HG03575 (cell line): ENCODE measurements around the gene GPBP1.
"Not testable (repeated sequence)": the region's sequence is repeated elsewhere in the genome, so short reads cannot be mapped to it uniquely, and the experiment has no call there.

Source experiments
- ATAC-seq: cut with Tn5 transposase; IDR thresholded peaks from one replicate; pipeline ENCODE4 v1.9.1; 2021; ENCODE audit not compliant: unreplicated experiment, insufficient number of reproducible peaks, low FRiP score; ENCODE audit errors: extremely low read depth

The GPBP1 gene

DNA sequence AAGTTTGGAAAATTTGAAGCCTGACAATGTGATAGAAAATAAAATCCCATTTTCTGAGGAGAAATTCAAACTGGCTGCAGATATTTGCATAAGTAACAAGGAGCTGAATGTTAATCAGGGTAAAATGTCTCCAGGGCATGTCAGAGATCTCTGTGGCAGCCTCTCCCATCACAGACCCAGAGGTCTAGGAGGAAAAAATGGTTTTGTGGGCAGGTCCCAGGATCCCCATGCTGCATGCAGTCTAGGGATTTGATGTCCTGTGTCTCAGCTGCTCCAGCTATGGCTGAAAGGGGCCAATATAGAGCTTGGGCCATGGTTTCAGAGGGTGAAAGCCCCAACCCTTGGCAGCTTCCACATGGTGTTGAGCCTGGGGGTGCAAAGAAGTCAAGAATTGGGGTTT is 135.2 kb downstream of the GPBP1 start:
- not testable (repeated sequence) for ATAC-seq

DNA sequence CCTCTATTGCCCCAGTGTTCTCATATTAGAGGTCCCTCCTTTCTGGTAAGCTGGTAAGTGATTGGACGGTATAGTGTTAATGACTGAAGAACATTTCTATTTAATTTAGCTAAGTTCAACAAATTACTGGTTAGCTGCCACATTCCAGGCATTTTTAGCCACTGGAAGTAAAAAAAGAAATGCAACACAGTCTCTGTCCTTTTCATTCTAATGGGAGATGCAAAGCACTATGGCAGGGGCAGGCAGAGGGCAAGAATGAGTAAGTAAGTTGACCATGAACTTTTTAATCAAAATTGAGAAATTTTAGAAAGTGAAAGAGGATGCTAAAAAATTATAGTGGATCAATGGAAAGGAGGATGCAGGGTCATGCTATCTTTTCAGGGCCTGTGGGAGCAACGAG is 137.4 kb downstream of the GPBP1 start:
- ATAC-seq, result no peak

DNA sequence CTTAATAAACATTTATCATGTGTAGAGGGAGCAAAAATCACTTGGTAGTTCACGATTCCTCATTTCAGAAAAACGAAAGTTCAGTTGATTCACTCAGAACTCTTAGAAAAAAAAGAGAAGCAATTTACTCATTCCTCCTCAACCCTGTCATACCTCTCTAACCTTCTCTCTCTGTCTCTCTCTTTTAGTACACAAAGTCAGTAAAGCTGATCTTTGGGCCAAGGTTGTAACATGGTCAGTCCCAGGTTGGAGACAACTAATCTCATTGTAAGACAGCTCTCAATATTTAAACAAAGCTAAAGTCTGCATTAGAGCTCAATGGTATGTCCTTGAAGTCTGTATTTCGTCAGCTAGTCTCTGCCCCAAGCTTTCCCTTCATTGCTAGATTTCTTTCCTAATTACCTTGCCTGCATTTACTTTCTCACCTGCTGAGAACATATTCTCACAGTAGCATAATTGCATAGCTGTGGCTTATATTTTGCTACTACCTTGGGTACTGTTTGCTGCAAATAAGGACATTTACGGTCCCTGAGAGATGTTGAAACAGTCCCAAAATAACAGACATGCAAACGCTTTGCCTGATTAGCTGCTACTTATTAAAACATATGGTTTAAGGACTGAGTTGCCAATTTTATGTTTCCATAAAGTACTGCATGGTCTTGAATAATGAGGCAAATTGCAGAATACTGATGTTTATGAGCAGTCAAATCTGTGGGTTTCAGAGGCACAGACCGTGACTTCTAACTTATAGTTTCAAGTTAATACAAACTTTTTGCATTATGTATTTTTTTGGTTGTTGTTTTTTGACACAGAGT is 138.3 kb downstream of the GPBP1 start:
- ATAC-seq, result no peak

DNA sequence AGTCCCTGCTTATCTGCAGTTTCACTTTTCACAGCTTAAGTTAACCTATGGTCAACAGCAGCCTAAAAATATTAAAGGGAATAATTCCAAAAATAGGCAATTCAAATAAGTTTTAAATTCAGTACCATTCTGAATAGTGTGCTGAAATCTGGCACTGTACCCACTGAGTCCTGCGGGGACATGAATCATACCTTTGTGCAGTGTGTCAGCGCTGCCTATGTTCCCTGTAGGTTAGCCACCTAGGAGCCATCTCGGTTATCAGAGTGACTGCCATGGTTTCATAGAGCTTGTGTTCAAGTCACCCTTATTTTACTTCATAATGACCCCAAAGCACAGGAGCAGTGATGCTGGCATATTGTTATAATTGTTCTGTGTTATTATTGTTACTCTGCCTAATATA is 139.9 kb downstream of the GPBP1 start:
- ATAC-seq, result no peak
